ENCODE measurements around the gene INPP5D.
A peak's percentile ranks its signal among the peaks of the same experiment; 100 is the strongest.
"Not testable (repeated sequence)": the region's sequence is repeated elsewhere in the genome, so short reads cannot be mapped to it uniquely, and the experiment has no call there.

Gene INPP5D

GRCh38 chr2:233121856-233122255, 61.7 kb downstream of the INPP5D start:
- DNase-seq = no peak

DNA sequence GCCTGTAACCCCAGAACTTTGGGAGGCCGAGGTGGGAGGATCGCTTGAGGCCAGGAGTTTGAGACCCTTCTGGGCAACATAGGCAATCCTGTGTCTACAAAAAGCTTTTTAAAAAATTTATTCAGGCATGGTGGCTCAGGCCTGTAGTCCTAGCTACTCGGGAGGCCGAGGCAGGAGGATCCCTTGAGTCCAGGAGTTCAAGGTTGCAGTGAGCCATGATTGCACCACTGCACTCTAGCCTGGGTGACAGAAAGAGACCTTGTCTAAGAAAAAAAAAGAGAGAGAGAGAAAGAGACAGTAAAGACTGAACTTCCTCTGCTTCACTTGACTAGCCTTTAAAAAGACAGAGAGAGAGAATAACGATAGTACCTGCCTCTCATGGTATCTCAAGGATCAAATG, 62.4 kb downstream of the INPP5D start:
- DNase-seq = no peak

GRCh38 chr2:233123576-233123975, 63.4 kb downstream of the INPP5D start:
- not testable (repeated sequence) for DNase-seq

DNA sequence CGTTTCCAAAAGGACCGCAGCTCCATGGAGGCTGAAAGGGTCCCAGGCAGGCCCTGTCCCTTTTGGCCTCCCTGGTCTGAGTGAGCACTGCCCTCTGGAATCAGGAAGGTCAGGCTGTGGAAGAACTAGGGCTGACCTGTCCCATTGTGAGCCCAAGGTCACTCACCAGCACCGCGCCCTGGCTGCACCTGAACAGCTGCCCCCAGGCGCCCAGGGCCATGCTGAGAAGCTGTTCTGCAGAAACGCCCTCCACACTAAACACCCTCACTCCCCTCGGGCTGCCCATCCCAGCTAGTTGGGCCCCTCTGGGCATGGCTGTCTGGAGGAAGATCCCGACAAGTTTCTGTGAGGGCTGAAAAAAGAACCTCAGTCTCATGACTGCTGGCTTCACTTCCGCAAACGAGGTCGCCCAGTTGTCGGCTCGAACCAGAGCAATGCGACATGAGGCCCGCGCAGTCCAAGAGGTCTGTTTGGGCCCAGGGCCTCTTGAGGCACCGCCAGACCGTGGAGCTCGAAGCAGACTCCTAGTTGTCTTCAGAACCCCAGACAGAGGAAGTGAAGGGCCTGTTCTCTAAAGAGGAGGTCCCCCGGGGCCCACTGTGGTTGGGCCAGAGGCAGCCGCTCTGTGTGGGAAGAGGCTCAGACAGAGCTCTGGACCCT, 64.4 kb downstream of the INPP5D start:
- DNase-seq = peak in 1 of 2 donors; percentile 70

DNA sequence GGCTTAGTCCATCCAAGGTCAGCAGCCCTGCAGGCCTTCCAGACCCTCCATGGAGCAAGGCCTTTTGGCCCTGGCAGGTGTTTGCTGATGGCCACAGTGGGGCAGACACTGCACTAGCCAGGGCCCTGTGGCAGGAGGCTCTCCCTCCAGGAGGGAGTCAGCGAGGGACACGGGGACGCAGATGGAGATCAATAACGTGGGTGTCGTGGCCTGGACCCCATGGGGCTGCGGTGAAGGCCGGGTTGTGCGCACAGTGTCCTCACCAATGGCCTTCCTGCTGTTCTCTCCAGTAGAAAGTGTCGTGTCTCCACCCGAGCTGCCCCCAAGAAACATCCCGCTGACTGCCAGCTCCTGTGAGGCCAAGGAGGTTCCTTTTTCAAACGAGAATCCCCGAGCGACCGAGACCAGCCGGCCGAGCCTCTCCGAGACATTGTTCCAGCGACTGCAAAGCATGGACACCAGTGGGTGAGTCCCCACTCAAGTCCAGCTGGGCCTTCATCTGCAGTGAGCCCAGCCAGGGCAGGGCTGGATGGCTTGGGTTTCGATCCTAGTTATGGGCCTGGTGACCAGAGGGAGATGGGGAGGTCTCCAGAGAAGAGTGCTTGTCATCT, 65.4 kb downstream of the INPP5D start:
- no peak for DNase-seq

- DNase-seq = peak in 1 of 2 donors; percentile 15
Observed at GRCh38 chr2:233129351-233129978, 69.3 kb downstream of the INPP5D start.

DNA sequence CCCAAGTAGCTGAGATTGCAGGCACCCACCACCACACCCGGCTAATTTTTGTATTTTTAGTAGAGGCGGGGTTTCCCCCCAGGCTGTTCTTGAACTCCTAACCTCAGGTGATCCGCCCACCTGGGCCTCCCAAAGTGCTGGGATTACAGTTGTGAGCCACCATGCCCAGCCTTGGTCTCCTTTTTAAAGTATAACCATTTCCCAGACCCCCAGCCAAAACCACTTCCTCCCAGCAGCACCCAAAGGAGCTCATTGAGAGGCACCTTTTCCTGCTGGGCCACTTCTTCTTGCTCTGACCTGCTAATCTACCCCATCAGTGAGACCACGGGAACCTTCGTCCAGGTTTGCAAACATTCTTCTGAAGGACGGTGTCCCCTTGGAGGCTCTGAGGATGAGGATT, 69.9 kb downstream of the INPP5D start:
- DNase-seq = no peak

DNA sequence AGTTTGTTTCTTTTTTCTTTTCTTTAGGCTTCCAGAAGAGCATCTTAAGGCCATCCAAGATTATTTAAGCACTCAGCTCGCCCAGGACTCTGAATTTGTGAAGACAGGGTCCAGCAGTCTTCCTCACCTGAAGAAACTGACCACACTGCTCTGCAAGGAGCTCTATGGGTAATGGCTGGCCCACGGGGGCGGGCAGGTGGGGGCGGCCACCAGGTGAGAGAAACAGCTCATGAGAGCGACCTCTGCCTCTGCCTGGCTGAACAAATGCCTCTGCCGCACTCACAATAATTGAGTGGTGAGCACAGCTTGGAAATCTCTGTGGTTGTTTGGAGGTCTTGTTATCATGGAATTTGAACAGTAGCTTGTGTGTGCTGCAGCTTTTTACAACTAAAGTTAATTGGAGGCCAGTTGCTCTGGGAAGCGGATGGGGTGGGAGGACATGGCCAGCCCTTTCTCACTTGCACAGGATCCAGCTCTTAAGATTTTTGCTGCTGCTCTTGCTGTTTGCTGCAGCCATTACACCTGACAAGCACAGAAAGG, 70.4 kb downstream of the INPP5D start:
- DNase-seq = no peak

DNA sequence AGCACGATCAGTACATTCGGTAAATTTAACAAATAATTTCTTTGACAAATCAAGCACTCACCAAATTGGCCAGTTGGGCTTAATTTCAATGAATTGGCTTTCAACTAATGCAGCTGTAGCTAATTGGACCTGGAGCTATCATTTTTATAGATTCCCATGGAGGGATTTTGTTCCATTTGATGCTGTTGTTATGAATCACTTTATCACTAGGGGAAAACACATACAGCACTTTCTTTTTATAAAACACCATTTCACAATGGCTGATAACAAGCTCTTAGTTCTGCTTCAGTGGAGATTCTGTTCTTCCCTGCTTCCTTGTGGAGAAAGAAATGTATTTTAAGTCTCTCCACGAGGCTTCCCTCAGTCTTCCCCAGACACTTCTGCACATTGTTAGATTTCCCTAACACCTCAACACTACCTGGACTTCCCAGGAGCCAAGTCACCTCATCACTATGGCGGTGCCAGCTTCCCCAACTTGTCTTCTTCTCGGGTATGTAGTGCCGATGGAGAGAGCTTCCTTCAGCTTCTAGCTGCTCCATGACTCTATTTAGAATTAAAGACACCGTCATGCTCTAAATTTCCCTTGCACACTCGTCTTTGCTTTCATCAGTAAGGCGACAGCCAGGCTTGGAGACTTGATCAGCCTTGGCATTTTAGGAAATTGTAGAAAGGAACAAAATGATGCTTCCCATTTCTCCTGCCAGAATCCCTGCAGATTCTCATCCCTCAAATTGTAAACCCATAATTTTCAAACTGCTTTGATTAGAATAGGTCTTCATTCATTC, 72.0 kb downstream of the INPP5D start:
- DNase-seq = no peak

DNA sequence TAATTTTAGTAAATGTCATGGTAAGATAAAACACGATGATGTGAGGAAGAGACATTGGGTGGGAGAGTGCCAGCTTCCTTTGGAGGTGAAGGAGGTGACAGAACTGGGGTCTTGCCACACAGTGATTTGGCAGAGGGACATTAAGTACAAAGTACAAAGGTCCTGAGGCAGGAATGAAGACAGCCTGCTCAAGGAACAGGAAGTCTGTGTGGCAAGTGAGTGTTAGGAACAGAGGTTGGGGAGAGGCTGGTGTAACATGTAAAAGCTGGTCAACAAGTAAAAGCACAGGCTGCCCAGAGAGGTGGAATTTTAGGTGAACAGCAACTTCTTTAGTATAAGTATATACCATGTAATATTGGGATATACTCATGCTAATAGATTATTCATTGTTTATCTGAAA, 73.1 kb downstream of the INPP5D start:
- DNase-seq = no peak

DNA sequence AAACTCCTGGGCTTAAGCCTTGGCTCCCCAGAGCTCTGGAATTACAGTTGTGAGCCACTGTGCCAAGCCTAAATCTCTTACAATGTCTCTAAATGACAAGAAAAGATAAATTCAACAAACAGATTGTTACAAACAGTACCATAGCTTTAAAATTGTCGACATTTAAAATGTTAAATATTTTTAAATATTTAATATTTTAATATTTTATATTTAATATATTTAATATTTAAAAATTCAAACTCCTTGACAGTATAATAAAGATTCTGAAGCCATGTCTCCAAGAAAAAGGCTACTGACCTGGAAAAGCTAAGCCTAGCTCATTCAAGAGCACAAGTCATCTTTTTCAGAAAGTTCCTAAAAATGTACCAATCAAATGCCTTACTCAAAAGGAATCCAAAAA, 75.3 kb downstream of the INPP5D start:
- no peak for DNase-seq

DNA sequence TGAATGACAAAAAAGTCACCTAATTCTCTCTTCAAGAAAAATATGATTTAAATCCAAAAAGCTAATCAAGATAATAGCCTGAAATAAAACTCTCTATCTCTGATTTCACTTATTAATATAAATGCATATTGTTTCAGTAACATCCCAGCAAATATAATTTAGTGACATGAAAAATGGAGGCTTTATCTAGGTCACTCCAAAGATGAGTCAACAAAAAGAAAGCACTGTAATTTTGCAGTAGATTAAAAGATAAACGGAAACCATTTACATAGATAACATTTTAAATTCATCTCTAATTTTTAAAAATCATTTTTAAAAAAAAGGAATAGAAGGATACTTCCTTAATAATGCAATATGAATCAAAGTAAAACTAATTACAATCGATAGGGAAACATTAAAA, 76.9 kb downstream of the INPP5D start:
- DNase-seq = no peak

GRCh38 chr2:233140077-233140585, 80.0 kb downstream of the INPP5D start:
- DNase-seq = no peak

DNA sequence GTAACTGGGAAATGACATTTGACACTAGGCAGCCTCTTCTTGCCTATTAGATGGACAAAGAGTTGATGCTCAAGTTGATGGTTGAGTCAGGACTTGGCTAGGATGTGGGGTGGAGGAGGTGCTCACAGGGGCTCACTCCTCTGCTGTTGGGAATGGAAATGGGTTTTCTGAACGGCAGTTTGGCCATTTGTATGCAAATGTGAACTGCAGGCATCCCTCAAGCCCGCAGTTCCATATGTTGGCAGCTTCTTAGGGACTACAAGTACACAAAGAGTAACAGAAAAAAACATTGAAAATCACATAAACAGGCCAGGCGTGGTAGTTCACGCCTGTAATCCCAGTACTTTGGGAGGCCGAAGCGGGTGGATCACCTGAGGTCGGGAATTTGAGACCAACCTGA, 80.8 kb downstream of the INPP5D start:
- no peak for DNase-seq

DNA sequence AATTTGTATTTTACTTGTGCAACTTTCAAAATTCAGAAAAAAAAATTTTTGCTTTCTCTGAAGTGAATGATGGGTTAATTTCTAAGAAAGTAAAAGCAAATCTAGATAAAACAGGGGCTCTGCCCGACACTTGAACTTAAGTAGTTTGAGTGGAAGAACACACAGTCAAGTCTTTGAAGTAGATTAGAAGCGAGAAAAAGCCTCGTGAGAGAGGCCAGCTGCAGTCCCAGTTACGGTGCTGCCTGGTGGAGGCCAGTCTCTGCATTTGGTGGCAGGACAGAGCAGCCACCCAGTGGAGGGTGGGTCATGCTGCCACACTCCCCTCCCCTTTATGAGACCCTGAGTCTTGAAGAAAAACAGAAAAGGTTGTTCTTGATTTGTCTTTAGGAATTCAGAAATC, 81.8 kb downstream of the INPP5D start:
- no peak for DNase-seq

GRCh38 chr2:233142355-233142897, 82.3 kb downstream of the INPP5D start:
- peak; percentile 25 to 49 for DNase-seq

GRCh38 chr2:233143700-233144331, 83.7 kb downstream of the INPP5D start:
- no peak for DNase-seq

- DNase-seq = no peak
Observed at GRCh38 chr2:233145726-233146125, 85.6 kb downstream of the INPP5D start.

DNA sequence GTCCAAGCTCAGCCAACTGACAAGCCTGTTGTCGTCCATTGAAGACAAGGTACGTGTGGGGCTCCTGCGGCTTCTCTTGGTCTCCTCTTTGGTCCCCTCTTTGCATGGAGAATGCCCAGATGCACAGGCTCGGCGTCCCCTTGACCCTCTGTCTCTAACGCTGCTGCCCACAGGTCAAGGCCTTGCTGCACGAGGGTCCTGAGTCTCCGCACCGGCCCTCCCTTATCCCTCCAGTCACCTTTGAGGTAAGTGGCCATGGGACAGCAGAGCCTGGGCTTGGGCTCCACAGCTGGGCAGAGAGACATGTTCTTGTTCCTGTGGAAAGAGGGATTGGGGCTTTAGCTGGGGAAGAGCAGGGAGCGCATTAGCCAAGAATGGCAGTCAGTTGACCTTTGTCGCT, 86.1 kb downstream of the INPP5D start:
- DNase-seq = no peak

DNA sequence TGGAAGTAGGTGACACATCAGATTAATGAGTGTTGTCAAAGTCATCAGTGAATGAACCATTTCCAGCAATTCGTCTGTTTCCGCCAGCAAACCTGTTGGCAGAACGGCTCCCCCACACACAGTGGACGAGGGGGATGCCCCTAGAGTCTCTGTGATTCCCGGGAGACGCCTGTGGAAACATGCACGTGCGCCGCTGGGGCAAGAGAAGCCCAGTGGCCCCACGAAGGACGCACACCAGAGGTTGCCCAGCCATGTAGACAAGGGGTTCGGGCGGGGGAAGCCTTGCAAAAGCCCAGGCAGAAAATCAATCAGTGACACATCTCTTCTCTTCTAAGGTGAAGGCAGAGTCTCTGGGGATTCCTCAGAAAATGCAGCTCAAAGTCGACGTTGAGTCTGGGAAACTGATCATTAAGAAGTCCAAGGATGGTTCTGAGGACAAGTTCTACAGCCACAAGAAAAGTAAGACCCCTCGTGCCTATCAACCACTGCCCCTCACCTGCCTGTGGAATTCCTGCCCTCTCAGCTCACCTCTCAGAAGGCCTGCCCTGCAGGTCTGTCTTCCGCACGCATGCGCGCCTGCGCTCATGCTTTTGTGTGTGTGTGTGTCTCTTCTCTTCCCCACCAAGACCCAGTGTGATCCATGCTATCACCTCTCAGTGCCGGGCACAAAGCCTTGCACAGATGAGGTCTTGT, 87.1 kb downstream of the INPP5D start:
- DNase-seq = no peak

GRCh38 chr2:233147829-233148167, 87.7 kb downstream of the INPP5D start:
- no peak for DNase-seq

DNA sequence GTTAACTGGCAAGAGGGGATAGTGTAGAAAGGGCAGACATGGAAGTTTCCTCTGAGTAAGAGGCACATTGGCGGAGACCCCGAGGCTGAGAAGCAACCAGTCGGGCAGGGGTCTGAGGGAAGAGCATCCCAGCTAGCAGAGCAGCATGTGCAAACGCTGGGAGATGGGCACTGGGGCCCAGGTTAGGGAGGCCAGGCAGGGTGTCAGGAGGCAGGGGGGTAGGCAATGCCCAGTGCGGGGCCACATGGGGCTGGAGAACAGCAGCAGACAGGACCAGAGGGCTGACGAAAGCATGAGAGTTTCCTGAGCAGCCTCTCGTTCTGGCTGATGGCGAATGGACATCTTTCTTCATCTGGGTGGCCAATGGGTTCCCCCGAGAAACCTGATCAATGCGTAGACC, 88.2 kb downstream of the INPP5D start:
- DNase-seq = no peak

All from CD4-positive, alpha-beta T cell treated with Interferon alpha-2 for 1 hour (primary cell).